Right lung (tissue), 5 donors: ENCODE results near the gene GRIK4. TPM values are rescaled to one million over a fixed set of nuclear protein-coding genes. Genes with fewer than 3 reads are reported as not detected.

Experiments used
- DNase-seq, 2 donors: peaks; one replicate each; pipeline ENCODE4 v3.0.0-alpha.2; 2013
- polyA plus RNA-seq, 5 donors: library from polyadenylated mRNA; unstranded; fragments of 120-200 nt; gene quantifications; one replicate each; pipeline versions ENCODE4 v1.2.1 to v1.2.3, GENCODE V29; 2013; ENCODE audit warnings: inconsistent platforms in 1 of 5, low replicate concordance in 1 of 5; ENCODE audit not compliant: insufficient read length in 5 of 5, insufficient read depth in 1 of 5

The GRIK4 gene
- polyA plus RNA-seq, 5 donors, result 6.3 to 10.2 (median 8.3) TPM

- no peak for DNase-seq
Observed at GRCh38 chr11:120837696-120838095, 326.1 kb downstream of the GRIK4 start.

- no peak for DNase-seq
Observed at GRCh38 chr11:120839201-120839600, 327.7 kb downstream of the GRIK4 start.

GRCh38 chr11:120839846-120840402 lies 328.4 kb downstream of the GRIK4 start:
- DNase-seq, result no peak

GRCh38 chr11:120840661-120841060 lies 329.1 kb downstream of the GRIK4 start:
- no peak for DNase-seq

- no peak for DNase-seq
Observed at GRCh38 chr11:120841074-120841473, 329.5 kb downstream of the GRIK4 start.

- no peak for DNase-seq
Observed at GRCh38 chr11:120842195-120842594, 330.6 kb downstream of the GRIK4 start.

- DNase-seq, result no peak
Observed at GRCh38 chr11:120853435-120853834, 341.9 kb downstream of the GRIK4 start.

- no peak for DNase-seq
Observed at GRCh38 chr11:120854988-120855387, 343.4 kb downstream of the GRIK4 start.

GRCh38 chr11:120857508-120857907 lies 346.0 kb downstream of the GRIK4 start:
- DNase-seq, result no peak

- DNase-seq, result no peak
Observed at GRCh38 chr11:120858740-120859139, 347.2 kb downstream of the GRIK4 start.

- no peak for DNase-seq
Observed at GRCh38 chr11:120859552-120860295, 348.2 kb downstream of the GRIK4 start.

GRCh38 chr11:120863359-120863758 lies 351.8 kb downstream of the GRIK4 start:
- no peak for DNase-seq

- DNase-seq, result no peak
Observed at GRCh38 chr11:120867024-120867423, 355.5 kb downstream of the GRIK4 start.

GRCh38 chr11:120867531-120867930 lies 356.0 kb downstream of the GRIK4 start:
- no peak for DNase-seq

- DNase-seq, result no peak
Observed at GRCh38 chr11:120867988-120868387, 356.4 kb downstream of the GRIK4 start.

GRCh38 chr11:120869097-120869496 lies 357.5 kb downstream of the GRIK4 start:
- DNase-seq, result no peak

GRCh38 chr11:120869516-120870011 lies 358.0 kb downstream of the GRIK4 start:
- DNase-seq, result no peak

GRCh38 chr11:120871194-120871593 lies 359.6 kb downstream of the GRIK4 start:
- DNase-seq, result no peak

GRCh38 chr11:120871924-120872323 lies 360.4 kb downstream of the GRIK4 start:
- DNase-seq, result no peak

GRCh38 chr11:120873966-120874735 lies 362.6 kb downstream of the GRIK4 start:
- no peak for DNase-seq

- DNase-seq, result no peak
Observed at GRCh38 chr11:120875986-120876385, 364.4 kb downstream of the GRIK4 start.

- no peak for DNase-seq
Observed at GRCh38 chr11:120877746-120878365, 366.3 kb downstream of the GRIK4 start.
